Activated CD4-positive, alpha-beta T cell treated with anti-CD3 and anti-CD28 coated beads, Interleukin-2, amount 50 U/mL, for 16 hours (primary cell): ENCODE results near the gene RAP2B.

Experiments
- DNase-seq: peaks from one replicate; pipeline ENCODE4 v3.0.0-alpha.2; 2020

Gene RAP2B

GRCh38 chr3:153195349-153195879, 33.4 kb downstream of the RAP2B start:
- no peak for DNase-seq

GRCh38 chr3:153209596-153209995, 47.6 kb downstream of the RAP2B start:
- no peak for DNase-seq

GRCh38 chr3:153210146-153210545, 48.1 kb downstream of the RAP2B start:
- DNase-seq: no peak

- DNase-seq: no peak
Observed at GRCh38 chr3:153210660-153211059, 48.6 kb downstream of the RAP2B start.

GRCh38 chr3:153215497-153215896, 53.5 kb downstream of the RAP2B start:
- DNase-seq: no peak

- no peak for DNase-seq
Observed at GRCh38 chr3:153215966-153216365, 53.9 kb downstream of the RAP2B start.

GRCh38 chr3:153216928-153217327, 54.9 kb downstream of the RAP2B start:
- no peak for DNase-seq

GRCh38 chr3:153219146-153219545, 57.1 kb downstream of the RAP2B start:
- DNase-seq: no peak
